OCI-LY7 (cell line): ENCODE data around the gene ZNF813.
"Not testable (repeated sequence)": the region's sequence is repeated elsewhere in the genome, so short reads cannot be mapped to it uniquely, and the experiment has no call there.

Source experiments
- CTCF ChIP-seq: fragments of 200-600 bp; sonication (generic); conservative IDR thresholded peaks from 2 replicates; pipeline ENCODE4 v1.5.1; 2014; ENCODE audit warnings: mild to moderate bottlenecking, antibody characterized with exemption, low read length, moderate library complexity, mixed read lengths
- EZH2phosphoT487 ChIP-seq: fragments of 200-600 bp; sonication (generic); IDR thresholded peaks from 2 replicates; pipeline ENCODE4 v1.6.1; 2018; ENCODE audit warnings: low read depth, borderline replicate concordance, mild to moderate bottlenecking, mixed run types, antibody characterized with exemption, low read length, moderate library complexity, mixed read lengths

- TF ChIP-seq CTCF, EZH2phosphoT487: not testable (repeated sequence)
Measured at GRCh38 chr19:53468628-53469027, 1.1 kb downstream of the ZNF813 start.
